Measurements from ENCODE around the gene PTCD1. TPM values are rescaled to one million over a fixed set of nuclear protein-coding genes. Genes with fewer than 3 reads are reported as not detected.

The PTCD1 gene
- total and polyA plus RNA-seq, 2 of the 8 experiments (the other 6 are each of a cell fraction or from before 2014, with no cell fraction given), result 7.5 to 7.6 TPM

GRCh38 chr7:99472561-99473314 is 34.1 kb upstream of the PTCD1 start, which contains the start of gene ZNF789:
Gene ZNF789, plus strand, starts transcription at chr7:99472890. Its CDS starts 3,567 bp downstream, at chr7:99476457.
- no peak within 1 kb of the TSS for H2BK15ac ChIP-seq (ENCODE audit: low read length)
- peaks cover 7% of the 10 kb centered on the region for H3K23me2 ChIP-seq (ENCODE audit: low read depth, low read length)
- H4K91ac ChIP-seq (replicated peaks; ENCODE audit: insufficient read length, low read length), result no peak within 1 kb of the TSS
- H3K18ac ChIP-seq (ENCODE audit: extremely low read depth, low read length), result peak within 1 kb of the TSS; percentile 95
- ChIA-PET CTCF (ENCODE audit: partially characterized antibody) (interaction anchor here (1.1 to 1.4 kb wide), 2 partner anchors 13 to 14 kb away, joined by 3 to 4 read pairs; no protein-coding TSS in a partner anchor), POLR2A (ENCODE audit: partially characterized antibody) (interaction anchor here (0.6 to 2.8 kb wide), 16 partner anchors 7 to 471 kb away, joined by 3 to 10 read pairs (median 4); partner anchors contain the start of genes ATP5MF, BUD31, PDAP1 and ZKSCAN5)
- H3K9me3 ChIP-seq (ENCODE audit: insufficient read depth in 2 of 2, low read depth in 1 of 2, low read length in 1 of 2), result no peaks in the 10 kb centered on the region
- H3K4me3 ChIP-seq (ENCODE audit: extremely low read depth in 1 of 4, insufficient read depth in 2 of 4, low read depth in 3 of 4, low read length in 4 of 4), result peak within 1 kb of the TSS; percentile 75 to 91 (median 90)
- no peak within 1 kb of the TSS for H2BK120ac ChIP-seq (replicated peaks; ENCODE audit: low read depth, low read length)
- peak; percentile 84 to 97 for DNase-seq (ENCODE audit: low read depth in 1 of 2, low spot score in 2 of 2)
- no peaks in the 10 kb centered on the region for H3K4me1 ChIP-seq (replicated peaks in 1 of 4; ENCODE audit: control insufficient read depth in 3 of 4, insufficient read depth in 4 of 4, low read length in 3 of 4)
- no peak within 1 kb of the TSS for H2AK5ac ChIP-seq (ENCODE audit: low read depth, low read length)
- peaks cover 16 to 41% of the 10 kb centered on the region in 2 experiments for H3K79me2 ChIP-seq (ENCODE audit: control insufficient read depth in 1 of 2, insufficient read depth in 2 of 2, low read length in 2 of 2)
- H3K14ac ChIP-seq (ENCODE audit: insufficient read length), result no peak within 1 kb of the TSS
- peak within 1 kb of the TSS; percentile 69 for H3K56ac ChIP-seq (replicated peaks; ENCODE audit: insufficient read length, low read depth, low read length)
- FAIRE-seq, result no peak
- 2% methylated on average over 44 of the region's 56 CpGs; no CpG with 5 or more reads in 1 of the 2 experiments for WGBS, 2 experiments (ENCODE audit: extremely low coverage in 1 of 2, insufficient coverage in 1 of 2, insufficient read length in 1 of 2, insufficient replicate concordance in 2 of 2, low coverage in 1 of 2, low lambda C conversion rate in 2 of 2, missing lambda C conversion rate in 1 of 2)
- H4K5ac ChIP-seq (ENCODE audit: insufficient read length, low read depth, low read length), result peak within 1 kb of the TSS; percentile 90
- H2BK20ac ChIP-seq (ENCODE audit: low read length), result no peak within 1 kb of the TSS
- peak within 1 kb of the TSS; percentile 84 for H3K27ac ChIP-seq (ENCODE audit: low read depth, low read length)
- H2BK12ac ChIP-seq (ENCODE audit: low read depth, low read length), result 0 out of 2 replicates have a peak within 1 kb of the TSS, but pooled peaks have one; percentile 60
- H2BK5ac ChIP-seq (ENCODE audit: low read depth, low read length), result 0 out of 2 replicates have a peak within 1 kb of the TSS, but pooled peaks have one; percentile 75
- H3K79me1 ChIP-seq (ENCODE audit: low read depth, low read length), result peaks cover 6% of the 10 kb centered on the region; the same call in 1 of the 2 replicates
- H3K27me3 ChIP-seq (replicated peaks in 1 of 4; ENCODE audit: control insufficient read depth in 3 of 4, extremely low read depth in 1 of 4, insufficient read depth in 3 of 4, low read length in 3 of 4), result no peaks in the 10 kb centered on the region
- peak within 1 kb of the TSS; percentile 70; the same call in 1 of the 2 replicates for H2AFZ ChIP-seq (ENCODE audit: low read length)
- H4K8ac ChIP-seq (ENCODE audit: extremely low read depth, insufficient read depth, low read length), result peak within 1 kb of the TSS; percentile 90
- H3K4ac ChIP-seq (replicated peaks; ENCODE audit: insufficient read length, low read depth, low read length), result no peak within 1 kb of the TSS
- peaks cover 0 to 3% (median under 1%) of the 10 kb centered on the region in 4 experiments; a peak in 3 of 8 replicates for H3K36me3 ChIP-seq (ENCODE audit: control insufficient read depth in 2 of 4, insufficient read depth in 4 of 4, low read length in 3 of 4)
- H3K23ac ChIP-seq (ENCODE audit: insufficient read length), result no peak within 1 kb of the TSS
- peaks cover 0 to 2% of the 10 kb centered on the region in 2 experiments for H4K20me1 ChIP-seq (replicated peaks in 1 of 2; ENCODE audit: control insufficient read depth in 1 of 2, insufficient read depth in 2 of 2, low read length in 2 of 2)
- peak within 1 kb of the TSS; percentile 78 to 86 for H3K4me2 ChIP-seq (ENCODE audit: insufficient read depth in 1 of 2, low read depth in 2 of 2, low read length in 2 of 2)
- H3K9ac ChIP-seq (replicated peaks in 1 of 4; ENCODE audit: extremely low read depth in 1 of 4, low read depth in 3 of 4, low read length in 3 of 4), result peak within 1 kb of the TSS; percentile 81 to 92 (median 84)
- no peak for TF ChIP-seq CHD1 (IDR thresholded peaks at IDR 0.05; ENCODE audit: low read depth, low read length)
- TF ChIP-seq SIN3A (conservative IDR thresholded peaks at IDR 0.05 in 1 of 2, IDR thresholded peaks at IDR 0.05 in 1 of 2; ENCODE audit: low read depth in 1 of 2, low read length in 2 of 2), result peak; percentile 27 to 28; a peak in 2 of 4 replicates
- no peak for TF ChIP-seq CTBP2 (IDR thresholded peaks at IDR 0.05; ENCODE audit: borderline replicate concordance, insufficient read depth, insufficient read length, low read length)
- peak; percentile 81 for TF ChIP-seq ATF3 (IDR thresholded peaks at IDR 0.05; ENCODE audit: insufficient read depth, low read depth, low read length)
- TF ChIP-seq SP4 (IDR thresholded peaks at IDR 0.05; ENCODE audit: low read length), result peak; percentile 69; the same call in 1 of the 2 replicates
- peak; percentile 93 for TF ChIP-seq SP2 (IDR thresholded peaks at IDR 0.05; ENCODE audit: low read length)
- TF ChIP-seq ATF2 (IDR thresholded peaks at IDR 0.05; ENCODE audit: low read length), result no peak
- no peak for TF ChIP-seq EP300 (IDR thresholded peaks at IDR 0.05; ENCODE audit: borderline replicate concordance in 1 of 2, low read depth in 2 of 2, low read length in 2 of 2)
